Measurements from ENCODE around the gene NOL4.

- no peak for TF ChIP-seq POLR2A (IDR thresholded peaks at IDR 0.05)
- TF ChIP-seq CTCF (IDR thresholded peaks at IDR 0.05), result no peak
- no peak for TF ChIP-seq POLR2AphosphoS5 (IDR thresholded peaks at IDR 0.05)
- TF ChIP-seq EP300 (IDR thresholded peaks at IDR 0.05), result no peak
These were observed 20.8 kb downstream of the NOL4 start for GRCh38 chr18:34203866-34204265.

Data from gastroesophageal sphincter (tissue), 3 donors.